GM21528 (cell line): ENCODE results near the gene TRUB1.

Experiments
- ATAC-seq: cut with Tn5 transposase; IDR thresholded peaks from one replicate; pipeline ENCODE4 v1.9.1; 2021; ENCODE audit warnings: mild to moderate bottlenecking, moderate library complexity; ENCODE audit not compliant: unreplicated experiment, low FRiP score

Gene TRUB1

DNA sequence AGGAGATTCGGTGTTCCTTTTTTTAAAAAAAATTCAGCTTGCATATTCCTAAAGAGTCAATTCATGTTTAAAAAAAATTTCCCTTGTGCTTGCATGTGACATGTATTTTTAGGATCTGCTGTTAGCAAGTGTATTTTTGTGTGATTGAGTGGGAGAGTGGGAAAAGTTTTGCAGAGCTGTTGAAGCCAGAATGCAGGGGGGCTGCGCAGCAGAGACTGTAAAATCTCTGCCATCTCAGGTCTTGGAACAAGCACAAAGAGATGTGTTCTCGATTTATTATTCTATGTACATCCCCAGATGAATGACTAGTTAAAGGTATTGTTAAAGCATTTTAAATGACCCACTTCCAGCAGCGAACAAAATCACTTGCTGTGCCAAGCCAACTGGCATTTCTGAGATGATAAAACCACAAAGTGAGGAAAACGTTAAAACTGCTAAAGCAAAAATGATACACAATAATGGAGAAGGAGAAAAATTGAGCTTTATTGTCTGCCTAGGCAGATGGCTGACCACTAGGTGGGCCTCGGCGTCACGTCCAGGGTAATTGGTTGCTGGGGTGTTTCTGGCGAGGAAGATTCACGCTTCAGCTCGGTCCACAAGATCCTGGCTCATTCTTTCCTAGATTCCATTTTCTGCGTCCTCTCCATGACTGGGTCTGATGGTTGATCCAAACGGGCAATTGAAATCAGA is 88.2 kb downstream of the TRUB1 start:
- no peak for ATAC-seq

DNA sequence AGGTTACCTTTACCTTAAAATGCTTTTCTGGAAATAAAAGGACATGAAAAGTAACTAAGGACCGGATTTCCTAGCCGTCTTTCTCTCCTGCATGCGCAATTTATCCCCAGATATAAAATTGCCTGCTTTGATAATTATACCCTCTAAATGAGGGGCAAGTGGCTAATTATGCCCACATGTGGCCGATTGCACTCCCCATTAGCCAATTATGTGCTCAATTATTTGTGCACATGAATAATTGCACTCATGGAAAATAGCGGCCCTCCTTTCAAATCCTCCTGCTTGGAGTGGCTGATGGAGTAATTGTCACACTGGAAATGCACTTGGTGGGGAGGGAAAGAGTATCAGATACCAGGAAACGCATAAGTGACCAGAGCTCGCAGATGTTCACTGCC is 88.7 kb downstream of the TRUB1 start:
- no peak for ATAC-seq
